Measurements from ENCODE around the gene NARS2. TPM values are rescaled to one million over a fixed set of nuclear protein-coding genes. Genes with fewer than 3 reads are reported as not detected.

Gene NARS2
- total RNA-seq, 4 donors from 2014 or later: 9.0 to 22.1 (median 9.2) TPM

DNA sequence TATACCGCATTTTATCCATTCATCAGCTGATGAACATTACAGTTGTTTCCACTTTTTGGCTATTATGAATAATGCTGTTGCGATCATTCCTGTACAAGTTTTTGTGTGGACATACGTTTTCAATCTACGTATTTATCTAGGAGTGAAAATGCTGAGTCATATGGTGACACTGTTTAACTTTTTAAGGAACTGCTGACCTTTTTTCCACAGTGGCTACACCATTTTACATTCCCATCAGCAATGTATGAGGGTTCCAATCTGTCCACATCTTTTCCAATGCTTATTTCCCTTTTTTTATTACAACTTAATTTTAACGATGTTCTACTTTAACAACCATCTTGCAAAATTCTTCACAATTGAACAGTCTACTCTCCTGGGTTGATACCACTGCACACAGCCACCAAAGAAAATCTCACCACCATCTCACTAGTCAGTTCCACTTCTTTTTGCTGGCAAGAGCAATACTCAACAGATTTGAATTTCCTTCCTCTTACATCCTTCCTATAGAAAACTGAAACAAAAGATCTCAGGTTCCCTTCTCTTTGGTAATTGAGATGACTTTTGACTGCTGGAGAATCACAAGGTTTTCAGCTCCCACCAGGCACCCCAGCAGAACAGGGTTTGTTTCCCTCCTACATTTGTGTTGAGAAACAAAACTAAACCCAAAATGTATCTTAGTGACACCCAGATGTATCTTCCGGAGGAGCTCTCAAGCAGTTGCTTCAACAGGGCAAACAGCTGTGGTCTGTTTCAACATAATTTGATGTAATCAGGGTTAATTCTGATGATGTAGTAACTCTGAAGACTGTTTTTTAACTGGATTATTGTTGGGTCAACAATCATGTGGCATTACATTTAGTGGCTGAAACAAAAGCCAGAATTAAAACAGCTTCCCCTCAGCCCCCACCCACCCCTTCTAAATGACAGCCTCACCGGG is 150.1 kb downstream of the NARS2 start:
- H3K27ac ChIP-seq: peak overlapping the region in 1 of 4 donors; percentile 5
- peak; percentile 41 for ATAC-seq

DNA sequence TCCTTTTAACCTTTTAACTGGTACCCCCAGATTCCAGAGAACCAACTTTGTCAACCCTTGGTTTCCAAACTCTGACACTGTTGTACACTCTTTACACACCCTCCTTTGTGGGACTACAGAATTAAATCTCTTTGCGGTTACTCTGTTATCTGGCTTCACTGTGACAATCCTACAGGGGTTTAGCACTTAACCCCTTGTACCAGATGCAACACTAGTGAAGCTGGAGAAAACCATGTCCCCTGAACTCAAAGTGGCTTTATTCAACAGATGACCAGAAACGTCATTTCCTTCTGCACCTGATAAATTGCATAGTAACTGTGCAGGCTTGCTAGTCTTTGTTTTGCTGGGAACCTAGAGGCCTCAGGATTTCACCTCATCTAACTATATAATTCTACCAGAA is 151.4 kb downstream of the NARS2 start:
- TF ChIP-seq POLR2A (IDR thresholded peaks at IDR 0.05) (no peak), POLR2AphosphoS5 (IDR thresholded peaks at IDR 0.05) (no peak), EP300 (IDR thresholded peaks at IDR 0.05) (no peak)
- TF ChIP-seq, protein P1, sequence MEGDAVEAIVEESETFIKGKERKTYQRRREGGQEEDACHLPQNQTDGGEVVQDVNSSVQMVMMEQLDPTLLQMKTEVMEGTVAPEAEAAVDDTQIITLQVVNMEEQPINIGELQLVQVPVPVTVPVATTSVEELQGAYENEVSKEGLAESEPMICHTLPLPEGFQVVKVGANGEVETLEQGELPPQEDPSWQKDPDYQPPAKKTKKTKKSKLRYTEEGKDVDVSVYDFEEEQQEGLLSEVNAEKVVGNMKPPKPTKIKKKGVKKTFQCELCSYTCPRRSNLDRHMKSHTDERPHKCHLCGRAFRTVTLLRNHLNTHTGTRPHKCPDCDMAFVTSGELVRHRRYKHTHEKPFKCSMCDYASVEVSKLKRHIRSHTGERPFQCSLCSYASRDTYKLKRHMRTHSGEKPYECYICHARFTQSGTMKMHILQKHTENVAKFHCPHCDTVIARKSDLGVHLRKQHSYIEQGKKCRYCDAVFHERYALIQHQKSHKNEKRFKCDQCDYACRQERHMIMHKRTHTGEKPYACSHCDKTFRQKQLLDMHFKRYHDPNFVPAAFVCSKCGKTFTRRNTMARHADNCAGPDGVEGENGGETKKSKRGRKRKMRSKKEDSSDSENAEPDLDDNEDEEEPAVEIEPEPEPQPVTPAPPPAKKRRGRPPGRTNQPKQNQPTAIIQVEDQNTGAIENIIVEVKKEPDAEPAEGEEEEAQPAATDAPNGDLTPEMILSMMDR (IDR thresholded peaks at IDR 0.05): no peak
- H3K4me3 ChIP-seq: no peak overlapping the region
- ATAC-seq: no peak
- H3K27ac ChIP-seq: no peak overlapping the region
- H3K4me1 ChIP-seq: peaks cover 0 to 34% (median 12%) of the 10 kb centered on the region in 3 donors
- no peaks in the 10 kb centered on the region for H3K9me3 ChIP-seq
- 73 to 75% methylated on average over 2 of the region's 2 CpGs for WGBS, 2 donors (ENCODE audit: low coverage in 1 of 2)
- no peaks in the 10 kb centered on the region for H3K36me3 ChIP-seq
- H3K27me3 ChIP-seq: no peaks in the 10 kb centered on the region

More for the DNA sequence above, 150.1 kb downstream of the NARS2 start:
- H3K4me3 ChIP-seq: no peak overlapping the region
- TF ChIP-seq EP300 (IDR thresholded peaks at IDR 0.05) (no peak), POLR2A (IDR thresholded peaks at IDR 0.05) (no peak), POLR2AphosphoS5 (IDR thresholded peaks at IDR 0.05) (no peak)
- TF ChIP-seq, protein P1 (IDR thresholded peaks at IDR 0.05): no peak
- peaks cover 0 to 1% of the 10 kb centered on the region in 2 donors for H3K36me3 ChIP-seq
- H3K27me3 ChIP-seq: no peaks in the 10 kb centered on the region
- 70 to 71% methylated on average over 7 of the region's 7 CpGs for WGBS, 2 donors (ENCODE audit: low coverage in 1 of 2)
- no peaks in the 10 kb centered on the region for H3K9me3 ChIP-seq
- peaks cover 0 to 20% (median 5%) of the 10 kb centered on the region in 3 donors for H3K4me1 ChIP-seq

DNA sequence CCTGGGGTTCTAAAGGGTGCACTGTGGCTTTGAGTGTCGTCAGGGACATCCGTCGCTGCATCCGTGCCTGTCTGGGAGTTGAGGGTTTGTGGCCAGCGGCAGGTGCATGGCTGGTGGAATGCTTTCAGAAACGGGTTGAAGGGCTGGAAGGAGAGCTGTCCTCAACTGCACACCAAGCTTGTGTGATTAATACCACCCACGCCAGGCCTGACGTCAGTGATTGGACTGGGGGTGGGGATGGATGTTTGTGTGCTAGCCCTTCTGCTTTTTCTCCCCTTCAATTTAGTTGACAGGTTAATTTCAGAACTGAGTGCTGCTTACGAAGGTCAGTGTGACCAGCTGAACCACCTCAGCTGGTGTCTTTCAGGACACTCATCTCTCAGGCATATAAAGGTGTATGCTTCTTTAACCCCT is 153.9 kb downstream of the NARS2 start:
- Histone ChIP-seq H3K27me3 (no peaks in the 10 kb centered on the region), H3K36me3 (no peaks in the 10 kb centered on the region), H3K9me3 (no peaks in the 10 kb centered on the region), H3K4me1 (peaks cover 0 to 44% (median 15%) of the 10 kb centered on the region in 3 donors), H3K4me3 (no peak overlapping the region), H3K27ac (no peak overlapping the region)
- 8 to 24% methylated on average over 3 to 5 of the region's 9 CpGs for WGBS, 2 donors (ENCODE audit: low coverage in 1 of 2)
- ATAC-seq: no peak
- TF ChIP-seq, protein P1 (IDR thresholded peaks at IDR 0.05): no peak
- TF ChIP-seq POLR2AphosphoS5 (IDR thresholded peaks at IDR 0.05) (no peak), EP300 (IDR thresholded peaks at IDR 0.05) (no peak), POLR2A (IDR thresholded peaks at IDR 0.05) (no peak)

DNA sequence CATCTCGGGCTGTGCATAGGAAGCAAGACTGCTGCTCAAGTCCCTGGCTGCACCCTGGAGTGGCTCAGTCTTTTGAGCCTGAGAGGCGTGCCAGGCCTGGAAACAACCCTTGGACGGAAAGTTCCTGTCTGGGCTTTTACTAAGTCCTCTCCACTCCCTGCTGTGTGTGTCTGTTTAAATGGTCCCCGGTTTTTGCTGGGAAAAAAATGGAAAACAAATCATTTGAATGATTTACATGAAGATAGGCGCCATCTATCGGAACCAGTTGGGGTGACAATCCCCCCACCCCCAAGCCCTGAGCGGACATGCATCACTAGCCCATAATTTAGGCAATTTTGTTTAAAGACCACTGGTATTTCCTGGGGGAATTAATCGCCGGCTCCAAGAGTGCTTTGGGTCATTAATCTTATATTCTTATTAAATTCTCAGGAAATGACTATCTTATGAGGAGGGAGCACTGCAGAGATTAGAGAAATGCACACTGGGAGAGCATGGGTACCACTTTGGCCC is 154.4 kb downstream of the NARS2 start:
- peak; percentile 18 for ATAC-seq
- H3K36me3 ChIP-seq: no peaks in the 10 kb centered on the region
- H3K4me1 ChIP-seq: peaks cover 0 to 44% (median 18%) of the 10 kb centered on the region in 3 donors
- 0 to 1% methylated on average over 5 to 8 of the region's 9 CpGs for WGBS, 2 donors (ENCODE audit: low coverage in 1 of 2)
- H3K9me3 ChIP-seq: no peaks in the 10 kb centered on the region
- TF ChIP-seq EP300 (IDR thresholded peaks at IDR 0.05): no peak
- TF ChIP-seq, protein P1 (IDR thresholded peaks at IDR 0.05): peak; percentile 48 to 77 (median 56)
- H3K27ac ChIP-seq: peak overlapping the region in 3 of 4 donors; percentile 54 to 100 (median 94)
- no peak overlapping the region for H3K4me3 ChIP-seq
- no peaks in the 10 kb centered on the region for H3K27me3 ChIP-seq

All from gastroesophageal sphincter (tissue), 4 donors.